ENCODE data around the gene BMI1.

DNA sequence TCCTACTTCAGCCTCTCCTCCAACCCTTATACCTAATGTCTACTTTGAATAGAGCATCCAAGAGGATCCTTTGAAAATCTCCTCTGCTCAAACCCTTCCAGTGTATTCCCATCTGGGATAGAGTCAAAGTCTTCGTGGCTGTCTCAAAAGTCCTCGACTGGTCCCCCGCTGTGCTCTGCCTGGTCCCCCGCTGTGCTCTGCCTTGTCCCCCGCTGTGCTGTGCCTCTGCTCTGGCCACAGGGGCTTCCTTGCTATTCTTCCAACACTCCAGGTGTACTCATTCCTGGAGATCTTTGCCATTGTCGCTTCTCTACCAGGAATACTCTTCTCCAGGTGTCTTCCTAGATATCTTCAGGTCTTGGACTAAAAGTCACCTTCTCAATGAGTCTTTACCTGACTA, 40.8 kb upstream of the BMI1 start:
- TF ChIP-seq, protein P1, sequence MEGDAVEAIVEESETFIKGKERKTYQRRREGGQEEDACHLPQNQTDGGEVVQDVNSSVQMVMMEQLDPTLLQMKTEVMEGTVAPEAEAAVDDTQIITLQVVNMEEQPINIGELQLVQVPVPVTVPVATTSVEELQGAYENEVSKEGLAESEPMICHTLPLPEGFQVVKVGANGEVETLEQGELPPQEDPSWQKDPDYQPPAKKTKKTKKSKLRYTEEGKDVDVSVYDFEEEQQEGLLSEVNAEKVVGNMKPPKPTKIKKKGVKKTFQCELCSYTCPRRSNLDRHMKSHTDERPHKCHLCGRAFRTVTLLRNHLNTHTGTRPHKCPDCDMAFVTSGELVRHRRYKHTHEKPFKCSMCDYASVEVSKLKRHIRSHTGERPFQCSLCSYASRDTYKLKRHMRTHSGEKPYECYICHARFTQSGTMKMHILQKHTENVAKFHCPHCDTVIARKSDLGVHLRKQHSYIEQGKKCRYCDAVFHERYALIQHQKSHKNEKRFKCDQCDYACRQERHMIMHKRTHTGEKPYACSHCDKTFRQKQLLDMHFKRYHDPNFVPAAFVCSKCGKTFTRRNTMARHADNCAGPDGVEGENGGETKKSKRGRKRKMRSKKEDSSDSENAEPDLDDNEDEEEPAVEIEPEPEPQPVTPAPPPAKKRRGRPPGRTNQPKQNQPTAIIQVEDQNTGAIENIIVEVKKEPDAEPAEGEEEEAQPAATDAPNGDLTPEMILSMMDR (IDR thresholded peaks at IDR 0.05), result no peak
- TF ChIP-seq POLR2A (IDR thresholded peaks at IDR 0.05), result no peak
- no peak for TF ChIP-seq POLR2AphosphoS5 (IDR thresholded peaks at IDR 0.05)
- TF ChIP-seq EP300 (IDR thresholded peaks at IDR 0.05), result no peak

Data from sigmoid colon (tissue), 4 donors.